NT2/D1 (cell line): Measurements from ENCODE around the gene PPP1R3G.

ENCODE experiments used
- YY1 ChIP-seq: IDR thresholded peaks from 2 replicates; pipeline ENCODE4 v1.6.1; 2011; ENCODE audit not compliant: insufficient read length, insufficient read depth
- ZNF274 ChIP-seq: IDR thresholded peaks from 2 replicates; pipeline ENCODE4 v1.6.1; 2011; ENCODE audit warnings: mild to moderate bottlenecking, low read depth, low read length

GRCh38 chr6:5103250-5103649 lies 18.1 kb downstream of the PPP1R3G start:
- no peak for TF ChIP-seq ZNF274
- no peak for TF ChIP-seq YY1
